Endometrial microvascular endothelial cells (primary cell): Measurements from ENCODE around the gene RIOK3. TPM values are rescaled to one million over a fixed set of nuclear protein-coding genes. Genes with fewer than 3 reads are reported as not detected.

Source experiments
- in situ Hi-C: cut with HindIII; loops from 2 replicates; pipeline ENCODE4 v1.10.0; 2017; ENCODE audit warnings: low sequenced_read_pairs, low pct_unique_long_range_greater_than_20kb; ENCODE audit errors: inconsistent ontology term
- total RNA-seq: library from RNA; depleted of rRNA; stranded (reverse); fragments of >200 nt; gene quantifications from one replicate; pipeline ENCODE4 v1.2.3, GENCODE V29; 2015; ENCODE audit errors: inconsistent ontology term

Gene RIOK3
- total RNA-seq, 1 donor from 2014 or later = 35.3 TPM

GRCh38 chr18:23448291-23448690 lies 4.8 kb upstream of the RIOK3 start:
- in situ Hi-C loops = no loop called here

- in situ Hi-C loops = no loop called here
Observed at GRCh38 chr18:23450022-23450421, 3.1 kb upstream of the RIOK3 start.

DNA sequence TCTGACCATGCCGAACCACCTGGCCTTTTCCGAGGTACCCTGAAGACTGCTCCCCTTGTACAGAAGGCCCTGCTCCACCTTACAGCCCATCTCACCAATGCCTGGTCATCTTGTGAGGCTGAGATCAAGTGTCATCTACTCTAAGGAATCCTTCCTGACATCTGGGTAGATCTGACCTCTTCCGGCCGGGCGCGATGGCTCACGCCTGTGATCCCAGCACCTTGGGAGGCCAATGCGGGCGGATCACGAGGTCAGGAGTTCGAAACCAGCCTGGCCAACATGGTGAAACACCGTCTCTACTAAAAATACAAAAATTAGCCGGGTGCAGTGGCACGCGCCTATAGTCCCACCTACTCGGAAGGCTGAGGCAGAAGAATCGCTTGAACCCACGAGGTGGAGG lies 2.1 kb upstream of the RIOK3 start:
- in situ Hi-C loops = no loop called here

GRCh38 chr18:23451491-23451890 lies 1.6 kb upstream of the RIOK3 start:
- in situ Hi-C loops = no loop called here

- in situ Hi-C loops = no loop called here
Observed at GRCh38 chr18:23452347-23452727, 750 bp upstream of the RIOK3 start.

GRCh38 chr18:23453680-23454058 lies 582 bp downstream of the RIOK3 start:
- in situ Hi-C loops = no loop called here

- in situ Hi-C loops = no loop called here
Observed at GRCh38 chr18:23456835-23457234, 3.7 kb downstream of the RIOK3 start.

- in situ Hi-C loops = no loop called here
Observed at GRCh38 chr18:23458830-23459529, 5.9 kb downstream of the RIOK3 start.

- in situ Hi-C loops = no loop called here
Observed at GRCh38 chr18:23459530-23459921, 6.4 kb downstream of the RIOK3 start.

GRCh38 chr18:23460285-23461273 lies 7.5 kb downstream of the RIOK3 start:
- in situ Hi-C loops = no loop called here

- in situ Hi-C loops = no loop called here
Observed at GRCh38 chr18:23462876-23463275, 9.8 kb downstream of the RIOK3 start.

DNA sequence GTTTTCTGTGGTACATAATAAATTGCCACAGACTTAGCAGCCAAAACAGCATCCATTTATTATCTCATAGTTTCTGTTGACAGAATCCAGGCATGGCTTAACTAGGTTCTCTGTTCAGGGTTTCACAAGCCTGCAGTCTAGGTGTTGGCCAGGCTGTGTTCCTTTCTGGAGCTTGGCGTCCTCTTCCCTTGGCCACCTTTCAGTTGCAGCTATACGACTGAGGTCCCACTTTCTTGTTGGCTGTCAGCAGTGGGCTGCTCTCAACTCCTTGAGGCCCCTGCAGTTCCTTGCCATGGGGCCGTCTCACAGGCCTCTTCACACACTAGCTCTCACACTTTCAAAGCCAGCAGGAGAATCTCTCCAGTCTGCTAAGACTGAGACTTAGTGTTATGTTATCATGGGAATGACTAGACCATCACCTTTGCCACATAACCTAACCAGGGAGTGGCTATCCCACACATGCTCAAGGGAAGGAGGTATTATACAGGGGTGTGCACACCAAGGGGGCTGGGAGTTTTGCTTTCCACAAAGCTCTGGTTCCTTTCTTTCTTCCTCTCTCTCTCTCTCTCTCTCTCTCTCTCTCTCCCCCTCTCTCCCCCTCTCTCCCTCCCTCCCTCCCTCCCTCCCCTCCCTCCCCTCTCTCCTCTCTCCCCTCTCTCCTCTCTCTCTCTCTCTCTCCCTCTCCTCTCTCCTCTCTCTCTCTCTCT lies 15.8 kb downstream of the RIOK3 start:
- in situ Hi-C loops = no loop called here

DNA sequence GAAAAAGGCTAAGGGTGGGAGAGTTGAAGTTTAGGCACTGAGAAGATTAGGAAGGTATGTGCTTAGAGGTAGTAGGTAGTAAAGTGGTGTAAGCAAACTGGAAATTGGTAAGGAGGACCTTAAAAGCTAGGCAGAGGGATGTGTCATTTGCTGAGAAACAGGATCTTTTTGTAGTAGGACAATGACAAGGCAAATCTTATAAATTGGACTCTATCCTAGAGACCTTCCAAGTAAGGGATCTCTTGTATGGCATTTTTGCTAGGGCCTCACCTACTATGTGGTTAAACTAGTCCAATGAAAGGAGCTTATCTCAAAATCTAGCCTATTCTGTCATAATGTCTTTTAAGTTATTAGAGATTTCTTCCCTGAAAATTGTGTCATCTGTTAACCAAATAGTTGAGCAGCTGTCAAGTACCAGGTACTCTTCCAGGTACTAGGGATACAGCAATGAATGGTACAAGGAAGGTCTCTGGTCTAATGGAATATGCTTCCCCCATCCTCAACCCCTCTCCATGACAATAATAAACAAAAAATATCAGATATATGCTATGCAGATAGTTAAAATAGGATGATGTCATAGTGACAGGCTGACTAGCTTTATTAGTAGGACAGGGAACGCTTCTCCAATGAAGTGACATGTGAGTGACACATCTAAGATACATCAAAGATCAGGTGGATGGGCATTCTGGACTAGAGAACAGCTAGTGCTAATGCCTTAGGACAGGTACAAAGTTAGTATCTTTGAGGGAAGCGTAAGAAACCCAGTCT lies 17.7 kb downstream of the RIOK3 start:
- in situ Hi-C loops = no loop called here

GRCh38 chr18:23471486-23471885 lies 18.4 kb downstream of the RIOK3 start:
- in situ Hi-C loops = no loop called here

DNA sequence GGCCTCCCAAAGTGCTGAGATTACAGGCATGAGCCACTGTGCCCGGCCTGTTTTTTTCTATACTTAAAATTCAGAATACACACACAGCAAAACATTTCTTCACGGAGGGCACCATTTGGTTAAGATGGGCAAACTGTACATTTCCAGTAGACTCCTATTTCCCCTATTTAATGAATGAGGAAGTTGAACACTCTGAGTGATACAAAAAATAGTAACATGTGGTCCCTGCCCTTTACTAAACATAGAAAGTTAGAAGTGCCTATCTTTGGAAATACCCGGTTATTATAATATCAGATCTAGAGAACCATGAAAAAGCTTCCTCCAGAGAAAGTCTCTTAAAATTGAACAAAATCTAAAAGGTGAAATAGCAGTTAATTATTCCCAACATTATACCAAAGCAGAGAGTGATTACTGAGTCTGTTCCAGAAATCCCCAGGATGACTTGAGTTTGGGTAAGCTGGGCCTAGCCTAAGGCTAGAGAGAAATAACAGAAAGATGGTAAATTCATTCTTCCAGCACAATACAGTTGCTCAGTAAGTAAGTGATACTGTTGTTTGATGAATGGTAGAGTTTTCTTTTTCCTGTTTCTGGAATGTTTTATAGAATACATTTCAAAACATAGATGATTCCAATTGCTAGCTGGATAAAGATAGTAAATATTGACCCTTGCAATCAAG lies 26.9 kb downstream of the RIOK3 start:
- in situ Hi-C loops = no loop called here

- in situ Hi-C loops = no loop called here
Observed at GRCh38 chr18:23484561-23485182, 31.6 kb downstream of the RIOK3 start.

DNA sequence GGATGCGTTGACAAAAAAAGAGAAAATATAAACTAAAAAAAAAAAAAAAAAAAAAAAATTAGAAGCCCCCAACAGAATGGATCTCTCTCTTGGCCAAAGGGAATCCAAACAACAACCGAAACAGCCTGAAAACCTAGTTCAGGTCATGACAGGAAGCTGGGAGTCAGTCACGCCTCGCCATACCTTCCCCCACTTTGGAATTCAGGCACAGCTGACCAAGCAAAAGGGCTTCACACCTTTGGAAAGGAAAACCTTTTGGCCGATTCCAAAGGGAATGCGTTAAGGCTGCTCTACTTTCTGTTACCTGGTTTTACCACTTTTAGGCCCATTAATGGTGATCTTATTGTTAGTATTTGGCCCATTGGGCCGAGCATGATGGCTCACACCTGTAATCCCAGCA lies 32.3 kb downstream of the RIOK3 start:
- in situ Hi-C loops = no loop called here
